Mesodermal cell (in vitro differentiated cells): ENCODE data around the gene HTR3B.

ENCODE experiments used
- H3K27ac ChIP-seq: 2 replicates; pipeline ENCODE4 v1.7.0; 2013; ENCODE audit warnings: mild to moderate bottlenecking, low read depth, low read length, moderate library complexity; ENCODE audit not compliant: severe bottlenecking
- H3K36me3 ChIP-seq: 2 replicates; pipeline ENCODE4 v1.7.1; 2013; ENCODE audit warnings: mild to moderate bottlenecking, low read length, moderate library complexity; ENCODE audit not compliant: control insufficient read depth, insufficient read depth
- H3K4me1 ChIP-seq: one replicate; pipeline ENCODE4 v1.7.1; 2013; ENCODE audit warnings: mild to moderate bottlenecking, low read length; ENCODE audit not compliant: insufficient read depth, control insufficient read depth, poor library complexity, severe bottlenecking
- H3K4me3 ChIP-seq: 2 replicates; pipeline ENCODE4 v1.7.0; 2013; ENCODE audit warnings: low read length, control low read depth, mild to moderate bottlenecking; ENCODE audit not compliant: insufficient read depth, poor library complexity, severe bottlenecking; ENCODE audit errors: extremely low read depth
- H3K9me3 ChIP-seq: 2 replicates; pipeline ENCODE4 v1.7.1; 2013; ENCODE audit warnings: mild to moderate bottlenecking, low read length, moderate library complexity; ENCODE audit not compliant: control insufficient read depth
- WGBS, 2 experiments: methylation state at CpG; one replicate each; pipeline ENCODE4 v1.1.5; 2013; ENCODE audit warnings: missing lambda C conversion rate in 2 of 2; ENCODE audit not compliant: insufficient coverage in 2 of 2; 5-methylcytosine and 5-hydroxymethylcytosine counted together

Gene HTR3B

DNA sequence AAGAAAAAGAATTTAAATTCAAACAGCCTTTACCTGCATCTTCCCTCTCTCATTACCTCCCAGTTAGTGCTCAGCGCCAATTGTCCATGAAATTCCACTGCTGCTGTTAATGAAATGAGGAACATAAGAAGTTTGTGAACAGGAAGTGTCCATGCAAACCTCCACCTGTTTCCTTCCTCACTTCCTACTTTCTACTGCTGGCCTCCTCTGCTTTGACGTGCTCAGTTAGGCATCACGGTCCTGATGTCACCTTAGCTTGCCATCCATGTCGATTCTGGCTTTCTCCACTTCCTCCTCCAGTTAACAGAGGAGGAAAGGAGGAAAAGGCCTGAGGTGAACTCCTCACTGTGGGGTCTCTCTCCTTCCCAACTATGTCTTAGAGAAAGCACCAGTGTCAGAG lies 43.4 kb downstream of the HTR3B start:
- no peaks in the 10 kb centered on the region for H3K4me1 ChIP-seq

DNA sequence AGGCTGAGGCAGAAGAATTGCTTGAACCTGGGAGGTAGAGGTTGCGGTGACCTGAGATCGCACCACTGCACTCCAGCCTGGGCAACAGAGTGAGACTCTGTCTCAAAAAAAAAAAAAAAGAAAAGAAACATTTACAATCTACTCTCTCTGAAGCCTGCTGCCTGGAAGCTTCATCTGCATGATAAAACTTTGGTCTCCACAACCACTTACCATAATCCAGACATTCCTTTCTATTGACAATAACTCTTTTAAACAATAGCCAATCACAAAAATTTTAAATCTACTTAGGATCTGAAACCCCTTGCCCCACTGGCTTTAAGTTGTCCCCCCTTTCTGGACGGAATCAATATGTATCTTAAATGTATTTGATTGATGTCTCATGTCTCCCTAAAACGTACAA lies 45.3 kb downstream of the HTR3B start:
- 78% methylated on average over 3 of the region's 4 CpGs; no CpG with 5 or more reads in 1 of the 2 experiments for WGBS, 2 experiments
- Histone ChIP-seq H3K9me3 (no peaks in the 10 kb centered on the region), H3K27ac (no peak overlapping the region), H3K4me1 (no peaks in the 10 kb centered on the region), H3K4me3 (no peak overlapping the region), H3K36me3 (no peaks in the 10 kb centered on the region)

More for the DNA sequence above, 43.4 kb downstream of the HTR3B start:
- Histone ChIP-seq H3K27ac (no peak overlapping the region), H3K9me3 (no peaks in the 10 kb centered on the region), H3K36me3 (no peaks in the 10 kb centered on the region), H3K4me3 (no peak overlapping the region)
- no CpG with 5 or more reads among the region's 4 CpGs for WGBS, 2 experiments

DNA sequence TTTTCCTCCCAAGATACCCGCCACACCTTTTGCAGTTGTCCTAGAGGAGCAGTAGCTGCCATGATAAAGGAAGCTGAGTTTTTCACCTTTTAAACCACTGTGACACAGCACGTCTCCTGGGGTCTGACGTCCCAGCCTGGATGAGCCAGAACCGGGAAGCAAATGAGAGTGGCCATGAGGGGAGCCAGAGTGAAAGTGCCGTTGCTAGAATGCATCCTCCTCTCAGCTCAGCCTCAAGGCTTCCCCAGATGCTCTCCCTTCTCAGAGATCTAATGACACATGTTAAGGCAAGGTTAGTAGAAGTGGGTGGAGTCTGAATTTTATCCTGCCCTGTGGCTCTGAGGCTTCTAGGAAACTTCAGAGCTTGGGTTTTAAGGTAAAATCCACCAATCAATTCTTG lies 46.9 kb downstream of the HTR3B start:
- 83 to 100% methylated on average over 1 to 3 of the region's 5 CpGs for WGBS, 2 experiments
- Histone ChIP-seq H3K27ac (no peak overlapping the region), H3K9me3 (no peaks in the 10 kb centered on the region), H3K36me3 (no peaks in the 10 kb centered on the region), H3K4me3 (no peak overlapping the region), H3K4me1 (no peaks in the 10 kb centered on the region)

DNA sequence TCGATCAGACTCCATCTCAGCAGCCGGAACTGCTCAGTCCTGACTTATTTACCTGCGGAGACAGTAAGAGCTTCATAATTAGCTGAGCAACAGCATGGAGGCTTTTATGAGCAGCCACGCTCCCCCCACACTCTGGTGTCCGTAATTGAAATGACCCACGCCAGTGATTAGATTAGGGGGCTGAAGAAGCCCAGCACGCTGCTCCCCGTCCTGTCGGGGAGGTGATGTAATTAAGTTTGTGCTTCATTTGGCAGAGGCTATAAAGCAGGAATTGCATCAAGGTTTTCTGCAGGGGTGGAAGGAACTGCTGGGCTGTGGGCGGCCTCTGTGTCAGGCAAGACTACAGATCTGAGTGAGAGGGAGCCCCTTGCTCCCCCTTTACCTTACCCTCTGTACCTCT lies 47.5 kb downstream of the HTR3B start:
- whole genome bisulfite sequencing, 2 experiments, result 85 to 87% methylated on average over 4 to 8 of the region's 10 CpGs
- Histone ChIP-seq H3K4me1 (no peaks in the 10 kb centered on the region), H3K9me3 (no peaks in the 10 kb centered on the region), H3K36me3 (no peaks in the 10 kb centered on the region), H3K27ac (no peak overlapping the region), H3K4me3 (no peak overlapping the region)

DNA sequence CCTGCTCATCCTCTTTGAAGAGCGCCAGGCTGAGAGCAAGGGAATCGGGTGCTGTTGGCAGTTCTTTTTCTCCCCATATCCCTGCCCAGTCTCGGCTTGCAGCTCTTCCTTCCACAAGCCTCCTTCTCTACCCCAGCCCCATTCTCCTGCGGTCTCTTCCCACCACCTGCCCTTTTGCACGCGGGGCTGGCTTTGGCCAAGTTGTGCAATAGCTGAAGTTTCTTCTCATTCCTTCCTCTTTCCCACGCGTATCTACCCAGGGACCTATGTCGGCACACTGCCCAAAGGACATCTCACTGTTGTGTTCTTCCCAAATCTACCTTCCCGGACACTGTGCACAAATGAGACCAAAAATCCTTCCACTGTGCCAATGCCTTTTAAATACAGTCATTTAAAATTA lies 48.0 kb downstream of the HTR3B start:
- H3K36me3 ChIP-seq, result no peaks in the 10 kb centered on the region
- no peaks in the 10 kb centered on the region for H3K9me3 ChIP-seq
- H3K4me1 ChIP-seq, result no peaks in the 10 kb centered on the region
- WGBS, 2 experiments, result 92 to 94% methylated on average over 10 of the region's 10 CpGs
- H3K27ac ChIP-seq, result no peak overlapping the region
- H3K4me3 ChIP-seq, result no peak overlapping the region

DNA sequence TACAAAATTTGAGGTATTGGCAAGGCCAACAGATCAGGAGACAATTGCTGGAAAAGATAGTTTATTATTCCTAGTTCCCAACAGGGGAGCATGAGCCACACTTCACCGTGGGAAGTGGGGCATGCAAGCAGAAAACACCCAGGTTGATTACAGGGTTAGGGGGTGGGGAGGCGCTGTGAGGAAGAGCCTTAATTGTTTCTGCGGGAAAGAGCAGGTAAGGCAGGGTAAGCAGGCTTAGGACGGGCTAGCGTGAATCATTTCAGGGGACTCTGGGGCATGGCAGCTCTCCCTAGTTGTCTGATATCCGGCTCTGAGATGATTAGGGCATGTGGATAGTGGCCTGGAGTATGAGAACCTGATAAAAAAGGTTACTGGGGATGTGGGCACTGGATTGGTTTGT lies 49.6 kb downstream of the HTR3B start:
- WGBS, 2 experiments, result 35 to 61% methylated on average over 3 to 6 of the region's 6 CpGs
- no peak overlapping the region for H3K4me3 ChIP-seq
- no peaks in the 10 kb centered on the region for H3K36me3 ChIP-seq
- no peak overlapping the region for H3K27ac ChIP-seq
- H3K9me3 ChIP-seq, result no peaks in the 10 kb centered on the region
- H3K4me1 ChIP-seq, result peaks cover 3% of the 10 kb centered on the region

DNA sequence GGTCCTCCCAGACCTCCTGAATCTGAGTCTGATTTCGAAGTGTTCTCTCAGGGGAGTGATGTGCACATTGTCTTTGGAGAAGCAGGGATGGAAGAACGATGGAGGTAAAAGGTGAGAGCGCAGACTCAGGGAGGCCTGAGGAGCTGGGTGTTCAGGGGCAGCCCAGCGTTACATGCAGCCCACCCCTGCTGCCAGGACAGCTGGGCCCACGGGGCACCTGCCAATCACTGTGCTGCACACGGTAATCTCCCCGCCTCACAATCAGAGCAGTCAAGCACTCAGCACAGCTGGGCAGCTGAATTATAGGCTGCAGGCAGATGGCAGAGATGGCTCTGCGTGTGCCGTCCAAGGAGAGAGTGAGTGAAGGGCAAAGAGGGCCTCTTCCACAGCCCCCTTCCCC lies 52.4 kb downstream of the HTR3B start:
- Histone ChIP-seq H3K4me3 (no peak overlapping the region), H3K36me3 (no peaks in the 10 kb centered on the region), H3K9me3 (no peaks in the 10 kb centered on the region), H3K27ac (no peak overlapping the region), H3K4me1 (peaks cover 3% of the 10 kb centered on the region)
- 67 to 79% methylated on average over 7 of the region's 9 CpGs for WGBS, 2 experiments

DNA sequence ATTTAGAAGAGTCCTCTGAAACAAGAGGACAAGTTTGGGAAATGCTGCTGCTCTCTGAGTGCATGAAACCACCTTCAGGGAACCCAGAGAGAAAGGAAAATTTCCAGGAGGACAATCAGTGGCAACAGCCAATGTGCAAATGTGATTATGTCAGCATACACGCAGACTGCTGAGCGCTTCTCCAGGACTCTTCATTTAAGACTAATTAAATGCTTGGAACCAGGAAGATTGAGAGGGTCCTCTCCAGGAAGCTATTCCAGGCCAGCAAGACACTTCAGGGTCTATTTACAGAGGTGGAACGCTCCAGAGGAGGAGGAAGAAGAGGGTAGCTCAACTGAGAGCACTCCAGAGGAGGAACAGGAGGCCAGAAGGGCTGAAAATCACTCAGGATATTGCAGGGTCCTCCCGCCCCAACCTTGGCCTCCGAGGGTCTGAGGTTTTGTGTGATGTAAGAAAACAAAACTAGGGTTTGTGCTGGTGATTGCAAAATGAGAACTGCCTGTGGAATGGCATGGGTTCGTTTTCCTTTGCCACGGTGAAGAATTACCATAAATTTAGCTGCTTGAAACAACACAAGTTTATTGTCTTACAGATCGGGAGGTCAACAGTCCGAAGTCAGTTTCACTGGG lies 56.2 kb downstream of the HTR3B start:
- 82 to 86% methylated on average over 7 to 9 of the region's 9 CpGs for WGBS, 2 experiments
- Histone ChIP-seq H3K27ac (no peak overlapping the region), H3K9me3 (no peaks in the 10 kb centered on the region), H3K4me3 (no peak overlapping the region), H3K36me3 (no peaks in the 10 kb centered on the region), H3K4me1 (peaks cover 3% of the 10 kb centered on the region)

DNA sequence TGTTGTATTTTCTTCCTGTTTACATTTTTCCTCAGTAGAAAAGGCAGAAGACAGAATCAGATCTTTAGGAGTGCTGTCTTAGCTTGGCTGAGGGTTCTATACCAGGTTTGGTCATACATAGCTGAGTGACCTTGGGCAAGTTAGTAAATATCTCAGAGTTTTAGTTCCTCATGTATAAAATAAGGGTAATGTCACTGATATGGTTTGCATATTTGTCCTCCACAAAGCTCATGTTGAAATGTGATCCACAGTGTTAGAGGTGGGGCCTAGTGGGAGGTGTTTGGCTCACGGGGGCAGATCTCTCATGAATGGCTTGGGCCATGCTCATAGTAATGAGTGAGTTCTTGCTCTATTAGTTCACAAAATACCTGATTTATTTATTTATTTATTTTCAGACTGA lies 62.8 kb downstream of the HTR3B start:
- H3K4me3 ChIP-seq, result no peak overlapping the region
- no peaks in the 10 kb centered on the region for H3K4me1 ChIP-seq
- no peak overlapping the region for H3K27ac ChIP-seq
- no peaks in the 10 kb centered on the region for H3K36me3 ChIP-seq
- WGBS, 2 experiments, result no CpG with 5 or more reads among the region's 1 CpG
- no peaks in the 10 kb centered on the region for H3K9me3 ChIP-seq

DNA sequence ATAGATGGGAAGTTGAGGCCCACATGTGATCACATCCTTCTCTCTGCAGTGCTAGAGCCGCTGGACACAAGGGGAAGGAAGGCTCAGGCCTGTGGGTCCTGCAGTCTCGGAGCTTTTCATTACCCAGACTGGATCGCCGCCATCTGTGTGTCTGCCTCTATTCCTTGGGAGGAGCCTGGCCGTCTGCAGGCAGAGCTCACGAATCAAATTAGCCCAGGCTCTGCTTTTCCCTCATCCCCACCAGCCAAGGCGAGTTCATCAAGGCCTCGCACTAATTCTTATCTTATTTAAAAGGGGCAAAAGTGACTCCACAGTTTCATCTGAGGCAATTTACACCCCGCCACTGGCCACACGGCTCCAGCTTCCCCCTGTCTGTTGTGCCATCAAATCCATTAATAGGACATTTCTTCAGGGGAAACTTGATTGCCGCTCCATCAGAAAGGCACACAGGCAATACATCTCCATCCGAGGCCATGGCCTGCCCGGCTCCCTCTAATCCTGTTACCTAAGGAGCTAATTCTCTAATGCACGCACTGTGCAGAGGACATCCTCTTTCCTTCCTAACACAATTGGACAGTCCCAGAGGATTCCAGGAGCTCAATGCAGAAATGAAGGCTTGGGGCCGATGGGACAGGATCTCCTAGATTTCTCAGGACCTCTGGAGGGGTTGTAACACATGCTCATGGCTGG lies 67.1 kb downstream of the HTR3B start:
- Histone ChIP-seq H3K27ac (no peak overlapping the region), H3K4me3 (no peak overlapping the region), H3K4me1 (peaks cover 7% of the 10 kb centered on the region), H3K36me3 (no peaks in the 10 kb centered on the region), H3K9me3 (no peaks in the 10 kb centered on the region)
- 91 to 92% methylated on average over 12 to 15 of the region's 15 CpGs for WGBS, 2 experiments

DNA sequence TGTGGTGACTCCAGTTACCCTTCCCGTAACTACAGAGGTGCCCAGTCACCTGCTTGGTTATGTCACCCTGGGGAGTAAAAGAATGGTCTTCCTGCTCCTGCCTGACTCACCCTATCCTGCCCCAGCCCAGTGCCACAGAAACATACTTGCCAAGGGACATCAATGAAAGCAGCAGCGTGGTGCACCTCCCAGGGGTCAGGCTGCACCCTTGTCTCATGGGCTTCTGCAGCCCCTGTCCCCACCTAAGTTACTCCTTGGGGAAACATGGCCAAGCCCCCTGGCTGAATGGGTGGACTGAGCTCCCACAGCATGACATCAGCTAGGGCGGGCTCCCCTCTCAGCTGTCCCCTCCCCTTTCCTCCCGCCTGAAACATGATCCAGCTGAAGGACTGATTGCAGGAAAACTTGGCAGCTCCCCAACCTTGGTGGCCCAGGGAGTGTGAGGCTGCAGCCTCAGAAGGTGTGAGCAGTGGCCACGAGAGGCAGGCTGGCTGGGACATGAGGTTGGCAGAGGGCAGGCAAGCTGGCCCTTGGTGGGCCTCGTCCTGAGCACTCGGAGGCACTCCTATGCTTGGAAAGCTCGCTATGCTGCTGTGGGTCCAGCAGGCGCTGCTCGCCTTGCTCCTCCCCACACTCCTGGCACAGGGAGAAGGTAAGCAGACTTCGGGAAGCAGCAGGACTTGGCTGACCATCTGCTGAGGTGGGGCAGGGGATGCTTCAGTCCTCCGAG lies 70.3 kb downstream of the HTR3B start, which contains the start of gene HTR3A:
Gene HTR3A (plus strand): TSS at position 368 of the 730 bp plus-strand sequence. CDS start 218 bp downstream, at position 586.
- H3K9me3 ChIP-seq, result no peaks in the 10 kb centered on the region
- H3K4me3 ChIP-seq, result no peak within 1 kb of the TSS
- WGBS, 2 experiments, result 26 to 27% methylated on average over 7 to 12 of the region's 12 CpGs
- peaks cover 7% of the 10 kb centered on the region for H3K4me1 ChIP-seq
- no peaks in the 10 kb centered on the region for H3K36me3 ChIP-seq
- H3K27ac ChIP-seq, result no peak within 1 kb of the TSS
